HG03521 (cell line): ENCODE measurements around the gene ICAM2.
A peak's percentile ranks its signal among the peaks of the same experiment; 100 is the strongest.

ENCODE experiments used
- ATAC-seq: cut with Tn5 transposase; IDR thresholded peaks from one replicate; pipeline ENCODE4 v1.9.1; 2021; ENCODE audit warnings: mild to moderate bottlenecking, moderate library complexity; ENCODE audit not compliant: unreplicated experiment

The ICAM2 gene

GRCh38 chr17:64045176-64045575, 24.7 kb upstream of the ICAM2 start:
- ATAC-seq: no peak

DNA sequence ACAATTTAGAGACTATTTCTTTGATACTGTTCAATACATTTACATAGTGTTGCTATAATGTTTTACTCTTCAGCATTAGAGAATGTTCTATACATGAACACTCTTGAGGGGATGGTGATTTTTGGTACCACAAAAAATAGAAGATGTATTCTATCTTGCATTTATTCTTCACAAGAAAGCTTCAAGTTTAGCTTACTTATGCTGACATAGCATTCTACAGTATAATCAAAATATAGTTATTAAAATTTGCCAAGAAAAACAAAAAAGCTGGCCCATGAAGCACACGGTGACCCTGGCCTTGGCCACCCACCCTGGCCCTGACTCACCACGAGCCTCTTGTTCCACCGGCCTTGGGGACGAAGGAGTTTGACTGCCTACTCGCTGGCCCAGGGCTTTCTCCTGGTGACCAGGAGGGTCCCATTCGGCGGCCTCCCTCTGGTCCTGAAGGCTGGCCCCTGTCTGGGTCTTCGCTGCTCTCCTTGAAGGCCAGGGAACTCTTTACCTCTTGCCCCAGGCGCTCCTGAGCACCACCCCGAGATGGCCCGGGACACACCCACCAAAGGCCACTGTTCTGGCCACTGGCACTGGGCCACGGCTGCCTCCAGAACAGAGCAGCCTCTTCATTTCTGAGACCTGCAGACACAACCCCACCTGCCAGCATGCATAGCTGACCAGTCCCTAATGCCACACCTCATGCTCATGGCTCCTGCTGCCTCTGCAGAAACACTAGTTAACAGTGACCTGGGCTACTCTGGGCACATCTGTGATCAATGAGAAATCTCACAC, 22.5 kb upstream of the ICAM2 start:
- ATAC-seq: no peak

GRCh38 chr17:64041912-64042311, 21.5 kb upstream of the ICAM2 start:
- no peak for ATAC-seq

- no peak for ATAC-seq
Observed at GRCh38 chr17:64040206-64040605, 19.8 kb upstream of the ICAM2 start.

GRCh38 chr17:64039106-64039400, 18.6 kb upstream of the ICAM2 start:
- no peak for ATAC-seq

- no peak for ATAC-seq
Observed at GRCh38 chr17:64038331-64039105, 18.1 kb upstream of the ICAM2 start.

DNA sequence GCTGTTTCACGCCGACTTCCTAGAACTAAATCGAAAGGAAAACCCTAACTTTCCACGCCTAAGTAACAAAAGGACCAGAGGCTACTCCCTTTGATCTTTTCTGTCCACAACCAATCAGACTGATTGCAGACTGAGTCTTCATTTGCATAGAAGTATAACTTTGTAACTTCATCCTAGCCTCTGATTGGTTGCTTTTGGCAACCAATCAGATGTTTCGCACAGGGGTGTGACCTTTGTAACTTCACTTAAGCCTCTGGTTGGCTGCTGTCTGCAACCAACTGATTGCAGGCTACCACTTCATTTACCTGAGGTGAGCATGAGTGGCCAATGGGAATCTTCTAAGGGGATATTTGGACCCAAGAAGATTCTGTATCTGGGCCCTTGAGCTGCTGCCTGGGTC, 17.4 kb upstream of the ICAM2 start:
- no peak for ATAC-seq

DNA sequence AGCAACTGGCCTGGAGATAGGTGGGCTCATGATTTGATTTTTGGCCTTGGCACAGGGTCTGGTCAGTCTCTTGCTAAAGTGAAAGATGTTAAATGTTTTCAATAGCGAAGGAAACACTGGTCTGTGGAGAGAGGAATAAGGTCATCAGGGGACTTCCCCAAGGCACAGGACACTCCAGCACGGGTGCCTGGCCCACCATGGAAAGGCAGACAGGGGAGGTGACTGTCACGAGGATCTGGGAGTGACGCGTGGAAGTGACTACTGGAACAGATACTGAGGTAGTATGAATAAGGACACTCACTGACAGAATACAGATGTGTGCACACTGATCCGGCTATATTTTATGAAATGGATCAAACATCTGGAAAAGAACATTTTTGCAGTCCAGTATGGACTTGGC, 16.7 kb upstream of the ICAM2 start:
- ATAC-seq: no peak

GRCh38 chr17:64036198-64036922, 15.9 kb upstream of the ICAM2 start:
- ATAC-seq: no peak

DNA sequence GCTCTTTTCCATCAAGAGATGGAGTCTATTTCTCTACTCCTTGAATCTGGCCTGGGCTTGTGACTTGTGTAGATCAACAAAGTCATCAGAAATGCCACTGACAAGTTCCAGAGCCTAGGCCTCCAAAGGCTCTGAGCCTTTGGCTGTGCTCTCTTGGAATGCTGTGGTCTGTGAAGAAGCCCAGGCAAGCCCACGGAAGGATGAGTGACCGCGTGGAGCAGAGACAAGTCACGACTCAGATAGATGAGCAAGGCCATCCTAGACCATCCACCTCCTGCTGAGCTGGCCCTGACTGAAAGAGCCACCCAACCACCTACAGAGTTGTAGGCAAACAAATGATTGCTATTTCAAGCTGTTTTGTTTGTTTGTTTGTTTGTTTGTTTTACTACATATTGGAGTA, 11.6 kb upstream of the ICAM2 start:
- no peak for ATAC-seq

GRCh38 chr17:64028874-64029464, 8.5 kb upstream of the ICAM2 start:
- ATAC-seq: no peak

DNA sequence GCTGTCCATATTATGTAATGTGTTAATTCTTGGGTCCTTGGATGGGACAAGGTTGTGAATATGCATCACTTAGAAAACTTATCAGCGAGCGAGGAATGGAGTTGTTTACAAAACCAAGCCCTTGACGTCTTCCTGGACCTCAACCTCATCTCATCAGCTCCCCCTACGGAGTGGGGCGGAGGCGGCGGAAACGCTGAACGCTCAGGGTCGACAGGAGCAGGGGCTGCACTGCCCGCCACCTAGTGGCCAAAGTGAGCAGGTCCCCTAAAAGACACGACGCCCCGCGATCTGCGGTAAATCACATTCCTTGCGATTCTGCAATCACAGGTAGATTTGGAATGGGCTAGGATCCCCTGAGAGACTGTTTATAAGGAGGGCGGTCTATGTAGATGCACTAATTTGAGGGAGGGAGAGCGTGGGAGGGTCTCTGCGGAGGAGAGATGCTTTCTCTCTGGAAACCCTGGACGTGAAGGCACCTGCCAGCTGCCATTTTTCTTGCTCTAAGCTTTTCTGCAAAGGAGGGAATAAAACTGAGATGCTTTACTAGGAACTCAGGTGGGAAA, 5.4 kb upstream of the ICAM2 start:
- peak; percentile 76 for ATAC-seq

DNA sequence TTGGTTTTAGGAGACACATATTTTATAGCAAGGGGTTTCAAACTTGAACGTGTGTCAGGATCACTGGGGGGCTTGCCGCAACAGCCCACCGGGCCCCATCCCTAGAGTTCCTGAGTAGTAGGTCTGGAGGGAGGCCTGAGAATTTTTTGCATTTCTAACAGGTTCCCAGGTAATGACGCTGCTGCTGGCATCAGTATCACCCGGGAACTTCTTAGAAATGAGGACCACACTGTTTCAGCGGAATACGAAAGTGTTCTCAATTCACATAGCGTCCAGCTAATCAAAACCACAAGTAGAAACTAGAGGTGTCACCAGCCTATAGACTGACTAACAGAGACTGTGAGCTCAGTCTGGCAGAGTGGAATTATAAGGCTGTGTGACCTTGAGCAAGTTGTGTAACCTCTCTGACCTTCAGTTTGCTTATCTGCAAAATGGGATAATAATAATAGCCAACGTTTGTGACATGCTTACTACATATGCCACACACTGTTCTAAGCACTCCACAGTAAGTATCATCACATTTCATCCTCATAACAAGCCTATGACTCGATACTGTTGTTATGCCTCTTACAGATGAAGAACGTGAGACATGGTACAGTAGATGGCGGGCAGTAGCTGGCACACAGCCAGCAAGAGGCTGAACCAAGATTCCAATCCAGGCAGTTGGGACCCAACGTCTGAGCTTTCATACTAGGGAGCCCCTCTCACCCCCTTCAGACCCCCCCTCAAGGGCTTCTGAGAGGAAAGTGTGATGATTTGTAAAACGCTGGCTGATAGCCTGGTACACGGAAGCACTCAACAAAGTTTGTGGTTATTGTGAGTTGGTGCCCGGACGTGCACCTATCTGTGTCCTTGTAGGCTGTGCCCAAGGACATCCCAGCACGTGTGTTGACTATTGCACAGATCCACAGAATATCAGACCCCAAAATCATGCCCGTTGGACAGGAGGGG, 4.6 kb upstream of the ICAM2 start:
- ATAC-seq: no peak

- ATAC-seq: no peak
Observed at GRCh38 chr17:64024215-64024654, 3.8 kb upstream of the ICAM2 start.

DNA sequence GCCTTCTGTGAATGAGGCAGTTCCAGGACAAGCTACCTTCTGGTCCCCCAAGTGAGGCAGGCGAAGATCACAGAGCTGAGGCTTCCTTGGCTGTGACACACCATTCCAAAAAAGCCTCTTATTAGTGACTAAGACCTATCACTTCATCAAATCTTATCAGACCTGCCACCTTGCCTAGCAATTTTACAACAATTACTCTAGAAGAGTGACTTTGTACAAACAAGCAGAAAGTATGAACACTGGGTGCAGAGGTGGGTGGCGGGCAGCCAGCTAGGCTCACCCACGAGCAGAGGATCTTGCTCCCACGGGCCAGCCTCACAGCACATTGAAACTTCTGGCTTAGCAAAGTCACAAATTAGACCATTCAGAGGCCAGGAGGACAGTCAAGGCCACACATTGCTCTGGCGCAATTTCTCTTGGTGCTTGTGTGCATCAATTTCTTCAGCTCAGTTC, 2.2 kb upstream of the ICAM2 start:
- no peak for ATAC-seq

DNA sequence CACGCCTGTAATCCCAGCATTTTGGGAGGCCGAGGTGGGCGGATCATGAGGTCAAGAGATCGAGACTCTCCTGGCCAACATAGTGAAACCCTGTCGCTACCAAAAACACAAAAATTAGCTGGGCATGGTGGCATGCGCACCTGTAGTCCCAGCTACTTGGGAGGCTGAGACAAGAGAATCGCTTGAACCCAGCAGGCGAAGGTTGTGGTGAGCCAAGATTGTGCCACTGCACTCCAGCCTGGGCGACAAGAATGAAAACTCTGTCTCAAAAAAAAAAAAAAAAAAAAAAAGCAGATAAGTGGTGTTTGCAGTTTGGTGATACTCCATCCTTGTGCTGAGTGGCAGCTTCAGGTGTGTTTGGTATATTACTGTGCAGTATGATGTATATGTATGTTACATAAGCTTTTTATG, 877 bp downstream of the ICAM2 start:
- ATAC-seq: peak; percentile 7

- no peak for ATAC-seq
Observed at GRCh38 chr17:64017381-64017980, 3.0 kb downstream of the ICAM2 start.

DNA sequence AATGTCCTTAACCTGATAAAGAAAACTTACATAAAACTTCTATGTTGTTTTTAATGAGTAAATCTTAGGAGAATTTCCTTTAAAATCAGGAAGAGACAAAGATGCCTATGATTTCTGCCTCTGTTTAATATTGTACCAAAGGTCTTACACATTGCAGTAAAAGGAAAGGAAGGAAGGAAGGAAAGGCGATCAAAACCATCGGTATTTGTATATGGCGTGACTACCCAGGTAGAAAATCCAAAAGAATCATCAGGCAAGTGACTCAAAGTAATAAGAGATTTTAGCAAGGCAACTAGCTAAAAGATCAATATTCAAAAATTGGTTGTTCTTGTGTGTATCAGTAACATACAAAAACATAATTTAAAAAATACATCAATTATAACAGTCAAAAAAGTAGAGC, 3.5 kb downstream of the ICAM2 start:
- ATAC-seq: no peak

GRCh38 chr17:64016231-64016784, 4.1 kb downstream of the ICAM2 start:
- no peak for ATAC-seq
